ENCODE results near the gene UBE2U. TPM values are rescaled to one million over a fixed set of nuclear protein-coding genes. Genes with fewer than 3 reads are reported as not detected.

Gene UBE2U
- polyA plus RNA-seq, 1 donor from 2014 or later, result not detected

- H3K79me2 ChIP-seq (replicated peaks; ENCODE audit: insufficient read depth, low read length), result no peaks in the 10 kb centered on the region
- no peak overlapping the region for H2AFZ ChIP-seq (ENCODE audit: low read depth, low read length)
- no peaks in the 10 kb centered on the region for H3K27me3 ChIP-seq (ENCODE audit: insufficient read depth, low read depth, low read length)
- no peak overlapping the region for H3K4me3 ChIP-seq (ENCODE audit: low read length)
- H3F3A ChIP-seq (ENCODE audit: insufficient read depth, low read length, poor library complexity, severe bottlenecking), result no peaks in the 10 kb centered on the region
- no peaks in the 10 kb centered on the region for H3K36me3 ChIP-seq (ENCODE audit: insufficient read depth, low read length)
- TF ChIP-seq POLR2AphosphoS5 (IDR thresholded peaks at IDR 0.05) (no peak), SMC3 (conservative IDR thresholded peaks at IDR 0.05; ENCODE audit: poor library complexity) (no peak), EZH2 (IDR thresholded peaks at IDR 0.05; ENCODE audit: borderline replicate concordance, insufficient read depth, low read length, poor library complexity, severe bottlenecking) (no peak)
- H3K9me2 ChIP-seq (ENCODE audit: insufficient read depth, low read length), result no peaks in the 10 kb centered on the region
- no peak overlapping the region for H3K4me2 ChIP-seq (ENCODE audit: low read length)
- no peaks in the 10 kb centered on the region for H3K9me3 ChIP-seq (ENCODE audit: low read length)
- H3K9ac ChIP-seq (ENCODE audit: low read length), result no peak overlapping the region
- no peaks in the 10 kb centered on the region for H4K20me1 ChIP-seq (ENCODE audit: insufficient read depth)
- H3K27ac ChIP-seq (ENCODE audit: low read length), result no peak overlapping the region
Measured at GRCh38 chr1:64234714-64235113, 31.3 kb downstream of the UBE2U start.

DNA sequence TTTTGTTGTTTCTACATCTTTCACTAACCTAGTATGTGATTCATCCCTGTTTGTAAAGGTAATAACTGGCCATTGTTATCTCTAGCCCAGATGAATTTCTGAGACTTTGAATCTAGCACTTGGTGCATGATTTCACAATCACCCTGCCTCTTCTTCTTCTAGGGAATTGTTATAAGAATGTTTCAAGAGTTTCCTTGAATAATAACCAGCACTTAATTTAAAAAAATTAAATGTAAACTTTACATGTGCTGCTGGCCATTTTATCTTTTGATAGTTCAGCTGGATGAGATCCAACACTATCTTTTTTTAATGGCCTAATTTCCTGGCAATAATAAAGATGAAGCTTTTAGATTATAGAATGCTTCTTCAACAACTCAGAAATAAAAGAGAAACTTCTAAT is 31.8 kb downstream of the UBE2U start:
- no peaks in the 10 kb centered on the region for H3K9me3 ChIP-seq (ENCODE audit: low read length)
- no peaks in the 10 kb centered on the region for H3K79me2 ChIP-seq (replicated peaks; ENCODE audit: insufficient read depth, low read length)
- H3F3A ChIP-seq (ENCODE audit: insufficient read depth, low read length, poor library complexity, severe bottlenecking), result no peaks in the 10 kb centered on the region
- no peak overlapping the region for H3K27ac ChIP-seq (ENCODE audit: low read length)
- H3K27me3 ChIP-seq (ENCODE audit: insufficient read depth, low read depth, low read length), result no peaks in the 10 kb centered on the region
- no peaks in the 10 kb centered on the region for H3K36me3 ChIP-seq (ENCODE audit: insufficient read depth, low read length)
- no peak overlapping the region for H3K9ac ChIP-seq (ENCODE audit: low read length)
- H4K20me1 ChIP-seq (ENCODE audit: insufficient read depth), result no peaks in the 10 kb centered on the region
- H3K4me3 ChIP-seq (ENCODE audit: low read length), result no peak overlapping the region
- no peaks in the 10 kb centered on the region for H3K9me2 ChIP-seq (ENCODE audit: insufficient read depth, low read length)
- H3K4me2 ChIP-seq (ENCODE audit: low read length), result no peak overlapping the region
- H2AFZ ChIP-seq (ENCODE audit: low read depth, low read length), result no peak overlapping the region
- TF ChIP-seq, protein P1, sequence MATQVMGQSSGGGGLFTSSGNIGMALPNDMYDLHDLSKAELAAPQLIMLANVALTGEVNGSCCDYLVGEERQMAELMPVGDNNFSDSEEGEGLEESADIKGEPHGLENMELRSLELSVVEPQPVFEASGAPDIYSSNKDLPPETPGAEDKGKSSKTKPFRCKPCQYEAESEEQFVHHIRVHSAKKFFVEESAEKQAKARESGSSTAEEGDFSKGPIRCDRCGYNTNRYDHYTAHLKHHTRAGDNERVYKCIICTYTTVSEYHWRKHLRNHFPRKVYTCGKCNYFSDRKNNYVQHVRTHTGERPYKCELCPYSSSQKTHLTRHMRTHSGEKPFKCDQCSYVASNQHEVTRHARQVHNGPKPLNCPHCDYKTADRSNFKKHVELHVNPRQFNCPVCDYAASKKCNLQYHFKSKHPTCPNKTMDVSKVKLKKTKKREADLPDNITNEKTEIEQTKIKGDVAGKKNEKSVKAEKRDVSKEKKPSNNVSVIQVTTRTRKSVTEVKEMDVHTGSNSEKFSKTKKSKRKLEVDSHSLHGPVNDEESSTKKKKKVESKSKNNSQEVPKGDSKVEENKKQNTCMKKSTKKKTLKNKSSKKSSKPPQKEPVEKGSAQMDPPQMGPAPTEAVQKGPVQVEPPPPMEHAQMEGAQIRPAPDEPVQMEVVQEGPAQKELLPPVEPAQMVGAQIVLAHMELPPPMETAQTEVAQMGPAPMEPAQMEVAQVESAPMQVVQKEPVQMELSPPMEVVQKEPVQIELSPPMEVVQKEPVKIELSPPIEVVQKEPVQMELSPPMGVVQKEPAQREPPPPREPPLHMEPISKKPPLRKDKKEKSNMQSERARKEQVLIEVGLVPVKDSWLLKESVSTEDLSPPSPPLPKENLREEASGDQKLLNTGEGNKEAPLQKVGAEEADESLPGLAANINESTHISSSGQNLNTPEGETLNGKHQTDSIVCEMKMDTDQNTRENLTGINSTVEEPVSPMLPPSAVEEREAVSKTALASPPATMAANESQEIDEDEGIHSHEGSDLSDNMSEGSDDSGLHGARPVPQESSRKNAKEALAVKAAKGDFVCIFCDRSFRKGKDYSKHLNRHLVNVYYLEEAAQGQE (IDR thresholded peaks at IDR 0.05; ENCODE audit: borderline replicate concordance), result no peak
- no peak for TF ChIP-seq CTCF (IDR thresholded peaks at IDR 0.05; ENCODE audit: poor library complexity, severe bottlenecking)
- no peak for TF ChIP-seq POLR2AphosphoS5 (IDR thresholded peaks at IDR 0.05)
- no peak for TF ChIP-seq MXI1 (conservative IDR thresholded peaks at IDR 0.05; ENCODE audit: poor library complexity, severe bottlenecking)
- TF ChIP-seq TAF1 (IDR thresholded peaks at IDR 0.05; ENCODE audit: low read depth), result no peak
- no peak for TF ChIP-seq SMC3 (conservative IDR thresholded peaks at IDR 0.05; ENCODE audit: poor library complexity)
- no peak for TF ChIP-seq EP300 (conservative IDR thresholded peaks at IDR 0.05; ENCODE audit: poor library complexity, severe bottlenecking)
- no peak for TF ChIP-seq EZH2 (IDR thresholded peaks at IDR 0.05; ENCODE audit: borderline replicate concordance, insufficient read depth, low read length, poor library complexity, severe bottlenecking)

GRCh38 chr1:64235910-64236309 is 32.5 kb downstream of the UBE2U start:
- Histone ChIP-seq H2AFZ (ENCODE audit: low read depth, low read length) (no peak overlapping the region), H3K4me2 (ENCODE audit: low read length) (no peak overlapping the region), H3K36me3 (ENCODE audit: insufficient read depth, low read length) (no peaks in the 10 kb centered on the region), H3K27me3 (ENCODE audit: insufficient read depth, low read depth, low read length) (no peaks in the 10 kb centered on the region), H3K79me2 (replicated peaks; ENCODE audit: insufficient read depth, low read length) (no peaks in the 10 kb centered on the region), H4K20me1 (ENCODE audit: insufficient read depth) (no peaks in the 10 kb centered on the region), H3K4me3 (ENCODE audit: low read length) (no peak overlapping the region), H3F3A (ENCODE audit: insufficient read depth, low read length, poor library complexity, severe bottlenecking) (no peaks in the 10 kb centered on the region), H3K9me3 (ENCODE audit: low read length) (no peaks in the 10 kb centered on the region), H3K27ac (ENCODE audit: low read length) (no peak overlapping the region), H3K9ac (ENCODE audit: low read length) (no peak overlapping the region), H3K9me2 (ENCODE audit: insufficient read depth, low read length) (no peaks in the 10 kb centered on the region)
- TF ChIP-seq EP300 (conservative IDR thresholded peaks at IDR 0.05; ENCODE audit: poor library complexity, severe bottlenecking), result no peak
- TF ChIP-seq RAD21 (conservative IDR thresholded peaks at IDR 0.05), result no peak
- no peak for TF ChIP-seq CTCF (IDR thresholded peaks at IDR 0.05; ENCODE audit: poor library complexity, severe bottlenecking)
- no peak for TF ChIP-seq SMC3 (conservative IDR thresholded peaks at IDR 0.05; ENCODE audit: poor library complexity)
- no peak for TF ChIP-seq TAF1 (IDR thresholded peaks at IDR 0.05; ENCODE audit: low read depth)
- no peak for TF ChIP-seq EZH2 (IDR thresholded peaks at IDR 0.05; ENCODE audit: borderline replicate concordance, insufficient read depth, low read length, poor library complexity, severe bottlenecking)
- TF ChIP-seq, protein P1 (IDR thresholded peaks at IDR 0.05; ENCODE audit: borderline replicate concordance), result no peak
